NCI-H82 treated with DMSO at 0.1 percent for 48 hours (cell line): ENCODE results near the gene FKBP4.

Experiments used
- DNase-seq: peaks from one replicate; lab custom pipeline; 2025; ENCODE audit not compliant: unreplicated experiment; lab: John Stamatoyannopoulos, UW

The FKBP4 gene

GRCh38 chr12:2776129-2776806 lies 18.5 kb upstream of the FKBP4 start:
- no peak for DNase-seq

- DNase-seq: peak; percentile 19
Observed at GRCh38 chr12:2779281-2779680, 15.5 kb upstream of the FKBP4 start.

- DNase-seq: peak; percentile 41
Observed at GRCh38 chr12:2783936-2784600, 10.7 kb upstream of the FKBP4 start.

GRCh38 chr12:2785017-2785416 lies 9.8 kb upstream of the FKBP4 start:
- DNase-seq: no peak

GRCh38 chr12:2791089-2791488 lies 3.7 kb upstream of the FKBP4 start:
- DNase-seq: no peak

GRCh38 chr12:2792671-2793500 lies 1.9 kb upstream of the FKBP4 start:
- no peak for DNase-seq

GRCh38 chr12:2793561-2793960 lies 1.2 kb upstream of the FKBP4 start:
- no peak for DNase-seq

GRCh38 chr12:2794191-2794735 lies 507 bp upstream of the FKBP4 start:
- DNase-seq: no peak

- DNase-seq: peak; percentile 17
Observed at GRCh38 chr12:2795291-2796186, 769 bp downstream of the FKBP4 start.

GRCh38 chr12:2796187-2796666 lies 1.5 kb downstream of the FKBP4 start:
- no peak for DNase-seq

- no peak for DNase-seq
Observed at GRCh38 chr12:2797721-2798418, 3.1 kb downstream of the FKBP4 start.

GRCh38 chr12:2800046-2800570 lies 5.3 kb downstream of the FKBP4 start:
- DNase-seq: no peak

GRCh38 chr12:2801044-2801783 lies 6.4 kb downstream of the FKBP4 start:
- DNase-seq: no peak

- DNase-seq: no peak
Observed at GRCh38 chr12:2803635-2804392, 9.0 kb downstream of the FKBP4 start.

GRCh38 chr12:2804393-2805142 lies 9.8 kb downstream of the FKBP4 start:
- no peak for DNase-seq

- no peak for DNase-seq
Observed at GRCh38 chr12:2805143-2805520, 10.4 kb downstream of the FKBP4 start.

- DNase-seq: no peak
Observed at GRCh38 chr12:2806700-2807099, 11.9 kb downstream of the FKBP4 start.

- DNase-seq: no peak
Observed at GRCh38 chr12:2811801-2812200, 17.0 kb downstream of the FKBP4 start.
